WI38 (cell line): Measurements from ENCODE around the gene PMFBP1.
"Not testable (repeated sequence)": the region's sequence is repeated elsewhere in the genome, so short reads cannot be mapped to it uniquely, and the experiment has no call there.

ENCODE experiments used
- H3K4me3 ChIP-seq: 2 replicates; pipeline ENCODE4 v1.5.1; 2011; ENCODE audit warnings: low read depth, mild to moderate bottlenecking, control low read depth, low read length
- TF ChIP-seq, protein P1 (sequence below): IDR thresholded peaks from 2 replicates; pipeline ENCODE4 v1.5.1; 2012; ENCODE audit warnings: low read depth, mild to moderate bottlenecking, control low read depth, low read length

The PMFBP1 gene

DNA sequence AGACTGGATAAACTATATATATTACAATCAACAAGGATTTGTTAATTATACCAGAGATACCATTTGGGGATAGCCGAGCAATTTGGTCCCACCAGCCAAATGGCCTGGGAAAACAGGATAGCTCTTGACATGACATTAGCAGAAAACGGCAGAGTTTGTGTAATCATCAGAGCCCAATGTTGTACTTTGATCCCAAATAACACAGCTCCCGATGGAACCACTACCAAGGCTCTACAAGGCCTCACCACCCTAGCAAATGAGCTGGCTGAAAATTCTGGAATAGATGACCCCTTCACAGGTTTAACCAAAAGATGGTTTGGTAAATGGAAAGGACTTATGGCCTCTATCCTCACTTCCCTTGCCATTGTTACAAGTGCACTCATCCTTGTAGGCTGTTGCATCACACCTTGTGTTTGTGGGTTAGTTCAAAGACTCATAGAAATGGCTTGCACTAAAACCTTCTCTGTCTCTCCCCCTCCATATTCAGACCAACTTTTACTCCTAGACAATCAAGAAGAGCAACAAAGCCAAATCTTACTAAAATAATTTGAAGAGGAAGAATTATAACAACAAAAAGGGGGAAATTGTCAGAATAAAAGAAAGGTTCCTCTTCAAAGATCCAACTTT, 88.1 kb downstream of the PMFBP1 start:
- TF ChIP-seq, protein P1, sequence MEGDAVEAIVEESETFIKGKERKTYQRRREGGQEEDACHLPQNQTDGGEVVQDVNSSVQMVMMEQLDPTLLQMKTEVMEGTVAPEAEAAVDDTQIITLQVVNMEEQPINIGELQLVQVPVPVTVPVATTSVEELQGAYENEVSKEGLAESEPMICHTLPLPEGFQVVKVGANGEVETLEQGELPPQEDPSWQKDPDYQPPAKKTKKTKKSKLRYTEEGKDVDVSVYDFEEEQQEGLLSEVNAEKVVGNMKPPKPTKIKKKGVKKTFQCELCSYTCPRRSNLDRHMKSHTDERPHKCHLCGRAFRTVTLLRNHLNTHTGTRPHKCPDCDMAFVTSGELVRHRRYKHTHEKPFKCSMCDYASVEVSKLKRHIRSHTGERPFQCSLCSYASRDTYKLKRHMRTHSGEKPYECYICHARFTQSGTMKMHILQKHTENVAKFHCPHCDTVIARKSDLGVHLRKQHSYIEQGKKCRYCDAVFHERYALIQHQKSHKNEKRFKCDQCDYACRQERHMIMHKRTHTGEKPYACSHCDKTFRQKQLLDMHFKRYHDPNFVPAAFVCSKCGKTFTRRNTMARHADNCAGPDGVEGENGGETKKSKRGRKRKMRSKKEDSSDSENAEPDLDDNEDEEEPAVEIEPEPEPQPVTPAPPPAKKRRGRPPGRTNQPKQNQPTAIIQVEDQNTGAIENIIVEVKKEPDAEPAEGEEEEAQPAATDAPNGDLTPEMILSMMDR, result no peak
- no peak overlapping the region for H3K4me3 ChIP-seq

DNA sequence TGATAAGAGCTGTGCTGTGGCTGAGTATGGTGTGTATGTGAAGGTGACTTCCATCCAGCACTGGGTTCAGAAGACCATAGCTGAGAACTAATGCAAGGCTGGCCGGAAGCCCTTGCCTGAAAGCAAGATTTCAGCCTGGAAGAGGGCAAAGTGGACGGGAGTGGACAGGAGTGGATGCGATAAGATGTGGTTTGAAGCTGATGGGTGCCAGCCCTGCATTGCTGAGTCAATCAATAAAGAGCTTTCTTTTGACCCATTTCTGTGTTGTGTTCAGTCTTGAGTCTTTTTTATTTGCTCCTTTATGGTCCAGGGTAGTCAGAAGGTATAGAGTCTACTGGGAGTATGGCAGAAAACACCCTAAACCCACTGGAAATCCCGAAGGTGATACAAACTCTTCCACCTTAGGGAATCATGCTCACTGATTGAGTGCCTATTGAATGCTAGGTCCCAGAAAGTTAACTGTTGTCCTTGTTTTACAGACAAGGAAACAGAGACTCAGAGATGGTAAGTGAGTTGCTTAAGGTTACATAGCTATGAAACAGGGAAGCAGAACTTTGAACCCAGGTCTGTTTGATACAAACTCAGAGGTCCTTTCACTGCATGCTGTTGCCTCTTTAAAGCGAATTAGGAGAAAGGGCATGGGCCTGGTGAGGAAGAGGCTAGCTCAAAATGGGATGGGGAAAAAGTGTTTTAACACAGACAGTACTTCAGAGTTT, 94.8 kb downstream of the PMFBP1 start:
- H3K4me3 ChIP-seq, result not testable (repeated sequence)

DNA sequence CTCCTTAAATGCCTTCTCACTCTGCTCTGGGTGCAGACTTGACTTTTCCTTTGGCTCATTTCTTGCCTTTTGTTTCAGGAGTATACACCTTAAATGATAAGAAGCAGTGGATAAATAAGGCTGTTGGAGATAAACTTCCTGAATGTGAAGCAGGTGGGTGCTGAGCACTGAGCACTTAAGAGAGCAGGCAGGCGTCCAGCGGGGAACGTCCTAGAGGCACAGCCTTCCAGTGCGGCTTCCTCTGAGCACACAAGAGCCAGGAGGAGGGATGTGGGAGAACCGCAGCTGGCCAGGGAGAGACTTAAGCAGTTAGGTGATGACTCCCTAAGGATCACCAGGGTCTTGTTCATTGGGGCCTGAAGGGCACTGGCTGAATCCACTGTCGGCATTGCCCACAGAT, 96.9 kb downstream of the PMFBP1 start:
- H3K4me3 ChIP-seq, result not testable (repeated sequence)

DNA sequence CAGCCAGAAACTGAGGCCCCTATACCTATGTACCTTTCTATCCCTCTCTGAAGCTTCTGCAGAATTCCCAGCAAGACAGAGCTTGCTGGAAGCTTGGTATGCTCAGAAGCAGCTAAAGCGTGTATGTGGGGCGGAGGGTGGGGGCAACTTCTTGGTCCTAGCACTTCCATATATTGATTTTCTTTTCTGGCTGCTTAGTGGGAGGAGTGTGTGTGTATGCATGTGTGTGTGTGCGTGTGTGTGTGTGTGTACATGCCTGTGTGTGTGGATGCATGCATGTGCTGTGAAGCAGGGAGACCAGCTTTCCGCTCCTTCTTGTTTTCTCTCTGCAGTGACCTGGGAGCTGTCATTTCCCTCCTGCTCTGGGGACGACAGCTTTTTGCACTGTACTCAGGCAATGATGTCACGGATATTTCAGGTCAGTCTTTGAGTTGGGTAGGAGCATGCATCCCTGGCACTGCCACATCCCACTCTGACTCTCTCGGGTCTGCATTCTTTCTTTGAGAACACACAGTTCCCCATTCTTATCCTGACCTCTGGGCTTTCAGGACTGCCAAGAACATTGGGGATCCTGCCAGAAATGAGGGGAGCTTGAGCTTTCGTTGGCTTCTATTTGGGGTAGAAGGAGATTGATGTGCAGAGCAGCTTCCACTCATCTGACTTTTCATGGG, 98.3 kb downstream of the PMFBP1 start:
- no peak overlapping the region for H3K4me3 ChIP-seq
- TF ChIP-seq, protein P1, result no peak

DNA sequence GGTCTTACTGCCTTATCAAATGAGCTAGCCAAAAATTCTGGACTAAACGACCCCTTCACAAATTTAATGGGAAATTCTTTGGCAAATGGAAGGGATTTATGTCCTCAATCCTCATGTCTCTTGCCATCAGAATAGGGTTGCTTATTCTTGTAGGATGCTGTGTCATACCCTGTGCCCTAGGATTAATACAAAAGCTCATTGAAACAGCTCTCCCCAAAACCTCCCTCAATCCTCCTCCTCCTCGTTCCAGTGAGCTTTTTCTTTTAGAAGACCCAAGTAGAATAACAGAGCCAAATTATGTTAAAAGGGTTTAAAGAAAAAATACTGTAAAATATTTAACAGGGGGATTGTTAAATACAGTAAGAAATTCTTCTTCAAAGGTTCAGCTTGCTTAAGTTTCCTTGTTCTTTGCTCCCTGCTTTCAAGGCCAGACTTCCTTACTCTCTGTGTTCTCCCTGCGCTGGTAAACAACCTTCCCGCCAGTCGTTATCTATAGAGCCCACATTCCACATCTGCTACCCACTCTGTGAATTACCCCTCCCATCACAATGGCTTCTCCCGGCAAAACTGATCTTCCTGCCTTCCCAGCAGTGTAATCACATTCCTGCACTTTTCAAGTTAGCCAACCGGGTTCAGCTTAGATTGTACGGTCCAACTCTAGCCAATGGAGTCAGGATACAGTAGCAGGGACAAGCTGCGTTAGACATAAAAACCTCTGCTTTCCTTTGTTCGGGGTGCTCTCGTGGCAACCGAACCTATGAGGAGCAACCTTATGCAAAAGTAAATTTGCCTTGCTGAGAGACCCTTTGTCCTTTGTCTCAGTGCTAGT, 99.2 kb downstream of the PMFBP1 start:
- H3K4me3 ChIP-seq, result no peak overlapping the region
- TF ChIP-seq, protein P1, result no peak
